Testis (tissue), 2 donors: Measurements from ENCODE around the gene RRAD.

Experiments used
- CTCF ChIP-seq, 3 experiments: fragments of 450-650 bp in 2 of 3; fragments of 200-600 bp in 1 of 3; sonication (generic) in 1 of 3; IDR thresholded peaks; one replicate each; pipeline ENCODE4 v1.5.1; 2016 to 2019; ENCODE audit warnings: antibody characterized with exemption in 3 of 3, mild to moderate bottlenecking in 2 of 3, moderate library complexity in 1 of 3
- POLR2A ChIP-seq: fragments of 450-650 bp; IDR thresholded peaks from one replicate; pipeline ENCODE4 v1.6.1; 2017; ENCODE audit warnings: antibody characterized with exemption, mild to moderate bottlenecking, moderate library complexity

GRCh38 chr16:66906916-66907836, 18.2 kb downstream of the RRAD start:
- no peak for TF ChIP-seq POLR2A
- TF ChIP-seq CTCF (IDR thresholded peaks at IDR 0.05): no peak
